ENCODE results near the gene MRRF.

MRRF gene

DNA sequence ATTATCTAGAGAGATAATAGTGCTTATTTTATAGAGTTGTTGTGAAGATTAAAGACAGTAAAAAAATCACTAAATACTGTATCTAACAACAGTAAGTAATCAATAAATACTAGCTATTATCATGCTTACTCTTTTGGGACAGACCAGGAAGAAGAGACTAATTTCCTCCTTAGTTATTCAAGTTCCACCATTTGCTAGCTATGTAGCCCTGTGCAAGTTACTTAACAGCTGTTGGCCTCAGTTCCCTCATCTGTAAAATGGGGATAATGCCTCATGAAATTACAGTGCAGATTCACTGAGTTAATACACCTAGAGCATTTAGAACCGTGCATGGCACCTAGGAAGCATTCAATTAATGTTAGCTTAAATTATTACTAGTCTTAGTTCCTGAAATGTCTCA lies 2.6 kb upstream of the MRRF start:
- DNase-seq (ENCODE audit: low read depth) = no peak
- TF ChIP-seq, protein P1, sequence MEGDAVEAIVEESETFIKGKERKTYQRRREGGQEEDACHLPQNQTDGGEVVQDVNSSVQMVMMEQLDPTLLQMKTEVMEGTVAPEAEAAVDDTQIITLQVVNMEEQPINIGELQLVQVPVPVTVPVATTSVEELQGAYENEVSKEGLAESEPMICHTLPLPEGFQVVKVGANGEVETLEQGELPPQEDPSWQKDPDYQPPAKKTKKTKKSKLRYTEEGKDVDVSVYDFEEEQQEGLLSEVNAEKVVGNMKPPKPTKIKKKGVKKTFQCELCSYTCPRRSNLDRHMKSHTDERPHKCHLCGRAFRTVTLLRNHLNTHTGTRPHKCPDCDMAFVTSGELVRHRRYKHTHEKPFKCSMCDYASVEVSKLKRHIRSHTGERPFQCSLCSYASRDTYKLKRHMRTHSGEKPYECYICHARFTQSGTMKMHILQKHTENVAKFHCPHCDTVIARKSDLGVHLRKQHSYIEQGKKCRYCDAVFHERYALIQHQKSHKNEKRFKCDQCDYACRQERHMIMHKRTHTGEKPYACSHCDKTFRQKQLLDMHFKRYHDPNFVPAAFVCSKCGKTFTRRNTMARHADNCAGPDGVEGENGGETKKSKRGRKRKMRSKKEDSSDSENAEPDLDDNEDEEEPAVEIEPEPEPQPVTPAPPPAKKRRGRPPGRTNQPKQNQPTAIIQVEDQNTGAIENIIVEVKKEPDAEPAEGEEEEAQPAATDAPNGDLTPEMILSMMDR (IDR thresholded peaks at IDR 0.05; ENCODE audit: insufficient read depth, low read depth, low read length, missing control alignments) = no peak
- no peak overlapping the region for H3K4me3 ChIP-seq (ENCODE audit: low read length)

DNA sequence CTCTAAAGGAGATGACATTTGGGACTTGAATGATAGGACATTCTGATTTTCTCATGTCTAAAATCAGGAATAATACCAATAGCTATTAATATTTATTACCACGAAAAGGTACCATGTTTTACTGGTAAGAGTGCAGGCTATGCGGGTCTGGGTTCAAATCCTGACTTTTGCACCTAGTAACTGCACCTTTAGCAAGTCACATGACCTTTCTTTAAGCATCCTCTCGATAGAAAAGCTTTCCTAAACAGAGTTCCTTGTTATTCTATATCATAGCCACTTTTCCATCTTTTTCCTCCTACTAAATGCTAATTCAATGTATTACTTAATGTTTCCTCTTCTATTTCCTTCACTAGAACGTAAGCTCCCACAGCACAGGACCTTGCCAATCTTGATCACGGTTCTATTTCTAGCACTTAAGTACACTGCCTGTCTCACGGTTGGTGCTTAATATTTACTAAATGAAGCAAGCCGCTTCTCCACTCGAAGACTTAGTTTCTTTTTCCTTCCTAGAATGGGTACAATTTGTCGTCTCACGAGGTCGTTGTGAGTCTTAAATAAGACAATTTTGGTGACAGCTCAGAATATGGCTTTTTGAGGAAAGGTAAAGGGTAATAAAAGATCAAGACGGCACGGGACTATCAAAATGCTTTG lies 858 bp upstream of the MRRF start:
- H3K4me3 ChIP-seq (ENCODE audit: low read length) = peak overlapping the region; percentile 89
- DNase-seq (ENCODE audit: low read depth) = peak; percentile 1
- TF ChIP-seq, protein P1 (IDR thresholded peaks at IDR 0.05; ENCODE audit: insufficient read depth, low read depth, low read length, missing control alignments) = no peak

DNA sequence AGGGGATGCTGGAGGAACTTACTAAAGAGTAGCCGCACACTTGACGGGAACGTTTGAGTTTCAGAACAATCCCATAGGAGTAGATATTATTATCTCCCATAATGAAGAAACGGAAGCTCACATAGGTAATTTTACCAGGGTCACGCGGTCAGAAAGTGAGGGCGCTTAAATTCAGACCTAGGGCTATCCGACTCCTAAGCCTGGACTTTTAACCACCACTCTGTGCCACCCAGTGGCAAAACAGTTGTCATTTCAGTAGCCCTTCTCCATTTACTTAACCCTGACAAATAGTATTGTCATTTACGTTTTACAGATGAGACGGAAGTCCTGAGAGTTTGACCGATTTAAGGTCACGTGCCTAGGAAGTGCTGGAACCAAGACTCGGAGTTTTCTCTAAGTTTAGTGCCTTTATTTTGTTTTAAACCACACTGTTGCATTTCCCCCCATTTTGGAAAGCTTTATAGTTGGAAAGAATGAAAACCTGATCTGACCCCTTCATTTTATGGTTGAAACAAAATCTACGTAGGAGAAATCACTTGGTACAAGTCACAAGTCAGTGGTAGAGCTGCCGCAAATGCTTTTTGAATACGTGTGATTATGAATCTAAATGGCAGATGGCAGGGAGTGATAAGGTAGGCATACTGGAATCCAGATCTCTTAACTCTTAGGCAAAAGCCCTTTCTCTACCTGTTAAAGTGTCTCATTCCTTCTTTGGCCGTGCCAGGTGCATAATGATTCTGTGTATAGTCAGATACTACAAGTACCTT lies 650 bp downstream of the MRRF start:
- peak; percentile 36 for DNase-seq (ENCODE audit: low read depth)

DNA sequence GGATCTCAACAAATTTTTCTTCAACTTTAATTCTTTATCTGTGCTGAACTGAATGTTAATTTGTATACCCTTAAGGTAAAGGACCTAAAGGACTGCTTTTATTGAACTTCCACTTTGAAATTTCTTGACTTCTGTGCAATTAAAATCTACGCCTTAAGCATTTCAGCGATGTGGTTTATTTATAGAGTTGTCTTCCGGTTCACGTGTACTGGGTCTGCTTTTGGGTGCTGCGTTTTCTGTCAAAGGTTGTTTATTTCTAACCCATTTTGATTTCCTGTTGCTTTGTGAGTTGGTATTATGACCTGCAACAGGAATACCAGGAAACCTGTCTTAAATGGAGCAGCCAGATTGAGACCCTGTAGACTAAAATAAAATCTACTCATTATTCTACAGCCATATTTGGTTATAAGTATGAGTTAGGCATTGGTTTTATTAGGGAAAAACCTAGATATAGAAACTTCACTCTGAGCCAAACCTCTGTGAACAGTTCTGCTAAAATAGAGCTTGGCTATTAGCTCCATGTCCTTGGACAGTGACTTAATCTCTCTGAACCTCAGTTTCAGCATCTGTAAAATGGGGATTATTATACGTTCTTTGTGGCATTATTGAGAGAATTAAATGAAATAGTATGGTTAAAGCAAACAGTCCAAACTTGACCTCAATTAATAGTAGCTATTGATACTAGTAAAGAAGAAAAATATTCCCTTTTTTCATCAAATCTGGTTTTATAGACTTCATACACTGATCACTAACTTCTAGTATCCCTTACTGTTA lies 3.5 kb downstream of the MRRF start:
- no peak for DNase-seq (ENCODE audit: low read depth)
- TF ChIP-seq, protein P1 (IDR thresholded peaks at IDR 0.05; ENCODE audit: insufficient read depth, low read depth, low read length, missing control alignments) = no peak
- no peak overlapping the region for H3K4me3 ChIP-seq (ENCODE audit: low read length)

More for the DNA sequence above, 650 bp downstream of the MRRF start:
- TF ChIP-seq, protein P1 (IDR thresholded peaks at IDR 0.05; ENCODE audit: insufficient read depth, low read depth, low read length, missing control alignments) = no peak
- H3K4me3 ChIP-seq (ENCODE audit: low read length) = peak overlapping the region; percentile 89

DNA sequence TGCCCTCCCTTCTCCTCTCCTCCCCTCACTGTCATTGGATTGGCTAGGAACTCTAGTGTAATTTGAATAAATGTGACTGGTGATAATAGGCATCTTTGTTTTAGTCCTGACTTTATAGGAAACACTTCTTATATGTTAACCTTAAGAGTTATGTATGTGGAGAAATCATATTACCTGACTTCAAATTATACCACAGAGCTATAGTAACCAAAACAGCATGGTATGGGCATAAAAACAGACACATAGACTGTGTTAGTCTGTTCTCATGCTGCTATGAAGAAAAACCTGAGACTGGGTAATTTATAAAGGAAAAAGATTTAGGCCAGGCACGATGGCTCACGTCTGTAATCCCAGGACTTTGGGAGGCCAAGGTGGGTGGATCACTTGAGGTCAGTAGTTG lies 9.4 kb downstream of the MRRF start:
- DNase-seq (ENCODE audit: low read depth) = no peak
- no peak overlapping the region for H3K4me3 ChIP-seq (ENCODE audit: low read length)
- TF ChIP-seq, protein P1 (IDR thresholded peaks at IDR 0.05; ENCODE audit: insufficient read depth, low read depth, low read length, missing control alignments) = no peak

DNA sequence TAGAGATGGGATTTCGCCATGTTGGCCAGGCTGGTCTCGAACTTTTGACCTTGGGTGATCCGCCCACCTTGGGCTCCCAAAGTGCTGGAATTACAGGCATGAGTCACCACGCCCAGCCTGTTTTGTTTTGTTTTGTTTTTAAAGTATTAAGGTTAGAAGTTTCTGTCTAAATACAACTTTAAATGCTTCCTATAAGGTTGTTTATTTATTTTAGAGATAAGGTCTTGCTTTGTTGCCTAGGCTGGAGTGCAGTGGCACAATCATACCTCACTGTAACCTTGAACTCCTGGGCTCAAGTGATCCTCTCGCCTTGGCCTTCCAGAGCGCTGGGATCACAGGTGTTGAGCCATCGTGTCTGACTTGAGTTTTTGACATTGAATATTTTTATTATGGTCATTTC lies 11.4 kb downstream of the MRRF start:
- no peak for DNase-seq (ENCODE audit: low read depth)
- TF ChIP-seq, protein P1 (IDR thresholded peaks at IDR 0.05; ENCODE audit: insufficient read depth, low read depth, low read length, missing control alignments) = no peak
- no peak overlapping the region for H3K4me3 ChIP-seq (ENCODE audit: low read length)

Measured in epithelial cell of esophagus (primary cell).